Hippocampal formation (tissue), 2 donors: ENCODE results near the gene SLC6A9.

ENCODE experiments used
- DNase-seq, 2 donors: peaks; one replicate each; lab custom pipeline; 2025; lab: John Stamatoyannopoulos, UW

The SLC6A9 gene

DNA sequence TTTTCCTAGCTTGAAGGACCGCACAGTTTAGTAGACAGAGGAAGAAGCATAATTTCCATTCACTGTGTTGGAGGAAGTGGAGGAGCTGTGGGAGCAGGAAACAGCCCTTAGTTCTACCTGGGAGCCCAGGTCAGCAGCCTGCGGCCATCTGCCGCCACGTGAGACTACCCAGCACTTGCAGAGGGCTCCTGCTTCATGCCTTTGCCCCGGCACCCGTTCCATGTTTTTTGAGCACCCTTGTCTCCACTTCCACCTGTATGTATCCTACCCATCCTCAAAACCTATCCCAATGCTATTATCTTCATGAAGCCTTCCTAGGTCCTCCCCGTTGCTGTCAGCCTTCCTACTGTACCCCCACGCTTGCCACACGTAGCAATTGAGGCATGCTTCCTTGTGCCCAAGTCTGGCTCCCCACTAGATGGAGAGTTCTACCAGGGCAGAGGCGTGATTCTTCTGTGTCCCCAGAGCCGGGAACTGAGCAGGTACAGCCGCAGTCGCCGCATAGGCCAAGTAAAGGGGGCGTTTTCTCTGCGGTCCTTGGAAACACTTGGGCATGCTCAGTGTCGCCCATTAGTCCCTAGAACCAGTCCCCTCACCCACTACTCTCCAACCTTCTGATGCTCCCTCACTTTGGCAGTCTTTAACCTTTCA is 1.9 kb downstream of the SLC6A9 start:
- DNase-seq: no peak

- DNase-seq: no peak
Measured at GRCh38 chr1:44027320-44027719, 3.9 kb downstream of the SLC6A9 start.

DNA sequence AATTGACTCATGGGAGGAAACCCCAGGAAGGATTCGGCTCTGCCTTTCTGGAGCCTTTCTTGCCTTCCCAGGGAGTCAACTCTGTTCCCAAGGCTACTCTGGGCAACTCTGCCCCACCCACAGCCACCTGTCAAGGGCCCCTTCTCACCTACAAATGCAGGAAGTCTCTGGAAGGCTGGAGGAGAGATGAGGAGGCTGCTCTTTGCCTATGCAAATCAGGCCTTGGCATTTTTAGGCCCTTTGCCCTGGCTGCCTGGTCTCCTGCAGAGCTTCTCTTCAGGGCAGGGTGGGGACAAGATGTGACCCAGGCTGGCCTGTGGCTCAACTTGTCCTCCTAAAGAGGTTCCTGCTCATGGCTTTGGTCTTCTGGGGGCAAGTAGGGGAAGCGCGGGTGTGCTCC is 5.4 kb downstream of the SLC6A9 start:
- no peak for DNase-seq

DNA sequence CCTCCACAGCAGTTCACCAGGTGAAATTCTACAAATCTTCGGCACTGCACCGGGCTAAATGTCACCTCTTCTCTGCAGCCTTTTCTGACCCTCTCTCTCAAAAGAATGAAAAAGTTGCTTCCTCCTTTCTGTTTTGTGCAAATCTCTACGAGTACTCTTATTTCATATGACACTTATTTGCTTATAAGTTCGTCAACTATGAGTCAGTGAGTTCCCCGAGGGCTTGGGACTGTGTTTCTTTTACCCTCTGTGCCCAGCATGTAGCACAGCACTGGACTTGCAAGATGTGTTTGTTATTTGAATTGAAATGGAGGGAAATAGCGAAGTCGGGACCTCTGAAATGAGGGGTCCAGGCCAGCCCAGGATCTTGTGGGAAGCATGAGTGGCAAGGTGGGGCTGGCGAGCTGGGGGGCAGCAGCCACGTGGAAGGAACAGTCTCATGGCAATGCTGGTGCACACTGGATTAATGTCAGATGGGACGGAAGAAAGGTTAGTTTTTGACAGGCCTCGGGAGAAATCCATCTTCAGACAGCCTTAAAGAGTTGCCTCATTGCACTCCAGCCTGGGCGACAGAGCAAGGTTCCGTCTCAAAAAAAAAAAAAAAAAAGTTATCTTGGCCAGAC is 6.2 kb downstream of the SLC6A9 start:
- no peak for DNase-seq

- DNase-seq: no peak
Measured at GRCh38 chr1:44024031-44024902, 7.0 kb downstream of the SLC6A9 start.

DNA sequence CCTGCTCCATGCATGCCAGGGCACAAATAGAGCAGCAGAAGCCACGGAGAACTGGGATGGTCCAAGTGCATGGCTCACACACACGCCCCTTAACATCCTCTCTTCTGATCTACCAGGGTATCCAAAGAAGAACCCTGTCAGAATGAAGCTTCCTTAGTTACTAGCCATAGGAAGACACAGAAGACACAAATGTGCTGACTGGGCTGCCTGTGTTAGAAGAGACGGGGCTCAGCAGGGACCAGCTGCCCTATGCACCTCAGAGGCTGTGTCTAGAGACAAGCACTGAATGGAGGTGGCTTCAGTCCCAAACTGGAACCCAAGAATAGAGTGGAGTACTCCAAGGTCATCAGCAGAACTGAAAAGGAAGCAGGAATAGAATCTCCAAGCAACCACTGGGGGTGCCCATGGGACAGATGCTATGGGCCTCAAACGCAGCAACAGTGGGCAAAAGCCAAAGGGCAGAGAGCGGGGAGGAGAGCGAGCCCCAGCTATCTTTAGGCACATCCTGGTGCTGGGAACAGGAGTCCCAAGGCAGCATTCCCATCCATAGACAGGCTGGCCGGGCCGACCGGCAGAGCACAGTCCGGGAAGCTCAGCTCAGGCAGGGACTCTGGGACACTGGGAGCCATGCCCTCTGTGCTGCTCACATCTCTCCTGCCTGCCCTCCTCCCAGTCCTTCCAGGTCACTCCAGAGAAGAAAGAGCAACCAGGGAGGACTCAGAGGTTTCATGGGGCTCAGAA is 9.5 kb downstream of the SLC6A9 start:
- DNase-seq: no peak

DNA sequence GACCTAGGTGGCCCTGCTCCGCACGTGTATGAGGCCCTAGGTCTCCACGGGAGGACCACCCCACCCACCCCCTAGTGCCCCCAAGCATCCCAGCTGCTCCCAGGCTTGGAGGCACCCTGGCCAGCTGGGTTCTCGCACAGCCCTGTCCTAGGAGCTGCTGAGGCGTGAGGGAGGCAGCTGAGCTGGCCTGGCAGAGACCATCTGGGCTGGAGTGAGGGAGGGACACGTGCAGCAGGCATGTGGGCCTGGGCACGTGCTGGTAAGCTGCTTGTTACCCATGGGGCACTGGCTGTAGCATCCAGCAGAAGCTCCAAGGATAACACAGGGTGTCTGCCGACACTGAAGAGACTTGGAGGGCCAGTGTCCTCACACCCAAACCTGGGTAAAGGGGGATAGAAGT is 10.1 kb downstream of the SLC6A9 start:
- DNase-seq: no peak

DNA sequence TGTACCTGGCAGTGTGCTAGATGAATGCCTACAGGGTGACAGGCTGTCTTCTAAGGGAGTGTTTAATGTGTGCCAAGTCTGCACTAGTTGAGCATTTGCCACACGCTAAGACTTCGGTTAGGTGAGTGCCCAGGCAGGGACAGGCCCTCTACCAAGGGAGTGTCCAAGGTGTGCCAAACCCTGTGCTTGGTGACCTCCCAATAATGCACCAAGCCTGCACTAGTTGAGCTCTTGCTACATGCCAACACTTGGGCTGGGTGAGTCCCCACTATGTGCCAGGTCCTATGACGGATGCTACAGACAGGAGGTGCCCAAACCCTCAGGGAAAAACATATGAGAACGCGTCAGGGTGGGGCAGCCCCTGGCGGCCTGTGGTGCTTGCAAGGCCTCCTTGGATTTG is 10.8 kb downstream of the SLC6A9 start:
- no peak for DNase-seq

- peak; percentile 42 to 72 for DNase-seq
Measured at GRCh38 chr1:44019466-44019948, 11.8 kb downstream of the SLC6A9 start.

- peak in 1 of 2 donors; percentile 60 for DNase-seq
Measured at GRCh38 chr1:44016890-44017400, 14.3 kb downstream of the SLC6A9 start.

- DNase-seq: peak in 1 of 2 donors; percentile 67
Measured at GRCh38 chr1:44016041-44016889, 15.0 kb downstream of the SLC6A9 start.

DNA sequence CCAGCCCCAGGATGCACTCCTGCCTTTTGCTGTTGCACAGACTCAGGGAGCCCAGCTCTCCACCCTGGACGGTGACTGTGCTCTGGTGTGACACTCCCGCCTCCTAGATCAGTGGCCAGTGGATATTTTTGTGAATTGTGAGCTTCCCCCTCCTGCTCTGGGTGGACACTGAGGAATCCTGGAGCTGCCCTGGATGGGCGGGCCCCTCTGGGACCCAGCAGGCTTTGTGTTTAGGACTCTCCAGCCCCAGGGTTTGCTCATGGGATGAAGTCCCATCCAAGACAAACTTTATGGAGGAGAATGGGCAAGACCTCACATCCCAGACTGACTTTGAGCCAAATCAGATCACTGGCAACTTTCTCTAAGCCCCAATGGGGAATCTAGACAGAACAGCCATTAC is 16.1 kb downstream of the SLC6A9 start:
- no peak for DNase-seq

GRCh38 chr1:44014365-44015104 is 16.7 kb downstream of the SLC6A9 start:
- no peak for DNase-seq

GRCh38 chr1:44013949-44014348 is 17.3 kb downstream of the SLC6A9 start:
- peak in 1 of 2 donors; percentile 45 for DNase-seq

DNA sequence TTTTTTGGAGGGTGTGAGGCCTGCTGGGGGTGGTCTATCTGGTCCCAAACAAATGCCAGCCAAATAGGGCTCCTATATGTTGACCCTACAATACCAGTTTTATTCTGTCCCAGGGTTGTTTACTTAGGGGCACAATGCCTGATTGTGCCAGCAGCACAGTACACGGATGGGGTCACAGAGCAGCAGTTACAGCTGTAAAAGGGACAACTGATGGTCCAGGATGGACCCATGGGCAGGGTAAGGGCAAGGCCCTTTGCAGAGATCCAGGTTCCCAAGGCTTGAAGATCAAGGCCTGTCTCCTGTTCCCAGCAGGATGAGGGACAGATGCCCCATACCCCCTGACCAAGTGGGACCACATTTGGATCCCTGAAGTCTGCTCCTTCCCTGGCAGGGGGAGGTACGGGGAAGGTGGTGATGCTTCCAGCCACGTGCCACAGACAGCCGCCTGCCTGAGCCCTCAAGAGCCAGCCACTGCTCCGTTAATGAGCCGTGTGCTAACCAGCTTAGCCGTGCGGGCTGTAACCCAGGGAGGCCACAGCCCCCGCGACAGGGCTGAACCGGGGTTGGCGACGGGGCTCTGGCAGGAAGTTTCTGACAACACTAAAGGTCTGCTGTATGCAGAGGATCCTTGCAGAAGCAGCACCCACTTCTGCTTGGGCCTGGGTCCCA is 18.2 kb downstream of the SLC6A9 start:
- DNase-seq: peak; percentile 21 to 54

DNA sequence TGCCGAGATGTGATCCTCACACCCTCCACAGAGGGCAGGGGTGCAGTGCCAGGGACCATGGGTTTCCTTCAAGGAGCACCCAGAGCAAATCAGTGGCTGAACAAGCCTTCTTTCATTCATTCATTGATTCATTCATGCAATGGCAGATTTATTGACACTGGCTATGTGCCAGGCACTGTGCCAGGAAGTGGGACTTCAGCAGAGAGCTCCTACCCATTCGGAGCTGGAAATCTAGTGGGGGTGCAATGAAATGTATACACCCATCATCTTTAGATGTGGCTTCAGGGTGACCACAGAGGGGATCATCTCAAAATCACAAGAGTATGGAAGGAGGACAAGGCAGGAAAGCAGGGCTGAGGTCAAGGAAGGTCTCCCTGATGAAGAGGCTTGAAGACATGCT is 18.9 kb downstream of the SLC6A9 start:
- no peak for DNase-seq

DNA sequence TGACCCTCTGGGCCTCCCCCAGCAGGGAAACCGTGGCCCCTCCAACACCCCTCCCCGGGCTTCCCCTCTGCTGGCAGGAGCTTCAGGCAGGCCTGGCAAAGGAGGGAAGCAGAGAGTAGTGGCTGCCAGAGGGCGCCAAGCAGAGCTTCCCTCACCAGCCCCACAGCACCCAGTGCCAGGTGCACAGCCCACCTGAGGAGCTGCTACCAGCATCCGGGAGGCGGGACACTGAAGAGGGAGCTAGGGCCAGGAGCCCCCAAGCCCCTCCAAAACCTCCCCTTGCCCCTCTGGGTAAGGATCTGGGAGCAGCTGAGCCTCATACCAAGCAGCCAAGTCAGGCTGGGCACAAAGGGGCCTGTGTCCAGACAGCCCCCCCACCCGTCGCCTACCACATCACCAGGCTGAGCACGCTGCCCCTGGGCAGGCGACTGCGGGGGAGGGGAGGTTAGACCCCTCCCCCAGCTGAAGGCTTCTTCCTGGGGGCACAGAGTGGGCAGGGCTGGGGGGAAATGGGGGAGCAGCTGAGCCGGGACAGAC is 20.3 kb downstream of the SLC6A9 start:
- peak; percentile 73 to 86 for DNase-seq

- DNase-seq: no peak
Measured at GRCh38 chr1:44008259-44008658, 23.0 kb downstream of the SLC6A9 start.

DNA sequence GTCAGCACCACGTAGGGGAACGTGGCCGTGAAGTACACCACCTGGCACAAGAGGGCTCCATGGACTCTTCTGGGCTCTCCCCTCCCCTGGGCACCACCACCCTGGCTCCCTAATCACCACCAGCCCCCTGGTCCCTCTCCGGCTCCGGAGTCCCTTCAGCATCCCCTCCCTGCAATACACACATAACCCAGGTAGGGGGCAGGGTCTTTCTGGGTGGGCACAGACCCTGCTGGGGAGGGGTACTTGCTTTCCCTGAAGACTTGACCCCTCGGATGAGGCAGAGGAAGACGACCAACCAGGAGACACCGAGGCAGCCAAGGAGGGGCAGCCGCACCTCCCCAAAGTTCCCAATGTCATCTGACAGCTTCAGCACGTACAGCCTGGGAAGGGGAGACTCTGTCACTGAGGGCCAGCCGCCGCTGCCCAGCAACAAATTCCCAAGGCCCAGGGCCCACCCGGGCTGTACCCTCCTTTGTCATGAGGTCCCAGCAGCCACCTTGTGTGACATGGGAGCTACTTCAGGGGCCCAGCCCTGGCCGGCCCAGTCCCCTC is 28.6 kb downstream of the SLC6A9 start:
- no peak for DNase-seq
